Measurements from ENCODE around the gene ATAT1.
A peak's percentile ranks its signal among the peaks of the same experiment; 100 is the strongest.

Gene ATAT1

DNA sequence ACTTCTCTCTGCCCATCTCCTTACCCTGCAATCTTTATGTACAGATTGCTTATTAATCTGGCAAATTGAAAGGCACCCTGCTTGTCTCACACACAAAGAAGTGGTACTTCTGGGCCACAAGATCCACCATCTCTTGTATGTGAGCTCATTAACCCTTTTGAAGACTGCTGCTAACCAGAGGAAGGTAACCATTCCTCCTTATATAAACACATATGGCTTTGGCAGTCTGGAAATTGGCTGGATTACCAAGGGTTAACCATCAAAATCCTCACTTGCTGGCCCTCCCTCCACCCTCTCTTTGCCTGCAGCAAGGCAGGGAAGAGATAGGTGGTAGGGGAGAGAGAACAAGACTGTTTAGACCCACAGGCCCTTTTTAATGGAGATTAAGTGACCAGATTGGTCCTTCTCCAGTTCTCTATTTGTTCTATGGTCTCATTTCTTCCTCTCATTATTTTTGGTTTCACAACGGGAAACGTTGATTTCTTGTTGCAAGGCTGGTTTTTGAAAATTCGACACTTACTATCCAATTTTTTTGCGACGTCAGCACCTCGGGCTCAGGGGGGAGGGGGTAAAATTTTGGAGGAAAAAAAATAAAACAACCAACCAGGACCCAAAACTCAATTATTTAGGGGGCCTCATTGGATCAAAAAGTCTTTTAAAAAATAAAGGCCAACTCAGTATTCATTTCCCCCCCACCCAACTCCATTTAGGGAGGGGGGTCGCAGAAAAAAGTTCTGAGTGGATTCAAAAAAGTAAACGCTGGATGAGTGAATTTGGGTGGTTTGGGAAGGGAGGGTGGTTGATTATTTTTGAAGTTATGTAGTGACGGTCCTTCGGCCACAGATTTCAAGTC, 10.5 kb upstream of the ATAT1 start:
- Histone ChIP-seq H3K4me1 (ENCODE audit: control insufficient read depth, insufficient read depth, low read depth, low read length) (peaks cover 4% of the 10 kb centered on the region), H2BK15ac (ENCODE audit: low read depth, poor library complexity, severe bottlenecking) (no peak overlapping the region), H3K27ac (ENCODE audit: low read length, poor library complexity, severe bottlenecking) (peak overlapping the region; percentile 93), H3K4me2 (ENCODE audit: low read length, poor library complexity, severe bottlenecking) (peak overlapping the region; percentile 80), H2AFZ (ENCODE audit: low read depth, low read length) (no peak overlapping the region), H2BK12ac (ENCODE audit: low read length in 2 of 2) (peak overlapping the region in 1 of 2 experiments; percentile 59), H2BK120ac (ENCODE audit: low read depth, low read length) (no peak overlapping the region), H4K91ac (ENCODE audit: low read length) (peak overlapping the region; percentile 98), H2BK5ac (ENCODE audit: low read depth, low read length, poor library complexity, severe bottlenecking) (peak overlapping the region; percentile 22), H3K79me1 (replicated peaks; ENCODE audit: low read length, poor library complexity, severe bottlenecking) (peaks cover 5% of the 10 kb centered on the region), H4K8ac (ENCODE audit: low read length) (peak overlapping the region; percentile 98), H2AK5ac (ENCODE audit: low read length, severe bottlenecking) (peak overlapping the region; percentile 76), H3K23ac (ENCODE audit: low read length in 2 of 2) (peak overlapping the region in 1 of 2 experiments; percentile 67), H3K36me3 (ENCODE audit: control insufficient read depth in 1 of 2, insufficient read depth in 2 of 2, low read depth in 1 of 2, low read length in 2 of 2) (peaks cover 12 to 38% of the 10 kb centered on the region in 2 experiments), H3K4me3 (ENCODE audit: insufficient read depth in 1 of 2, low read depth in 1 of 2, low read length in 2 of 2) (peak overlapping the region; percentile 74 to 97), H3K4ac (ENCODE audit: low read depth in 1 of 2, low read length in 2 of 2) (peak overlapping the region; percentile 71 to 95), H3K9me3 (ENCODE audit: control insufficient read depth, low read length) (no peaks in the 10 kb centered on the region), H3K14ac (ENCODE audit: low read length in 2 of 2) (peak overlapping the region; percentile 62 to 90), H3K9ac (ENCODE audit: low read length) (peak overlapping the region; percentile 100), H3K27me3 (ENCODE audit: control insufficient read depth in 1 of 2, insufficient read depth in 1 of 2, low read length in 2 of 2) (no peaks in the 10 kb centered on the region), H3K18ac (ENCODE audit: low read depth in 1 of 2, low read length in 2 of 2) (peak overlapping the region; percentile 93 to 94)
- 0% methylated on average over 4 of the region's 10 CpGs for WGBS
- DNase-seq, result peak; percentile 52

DNA sequence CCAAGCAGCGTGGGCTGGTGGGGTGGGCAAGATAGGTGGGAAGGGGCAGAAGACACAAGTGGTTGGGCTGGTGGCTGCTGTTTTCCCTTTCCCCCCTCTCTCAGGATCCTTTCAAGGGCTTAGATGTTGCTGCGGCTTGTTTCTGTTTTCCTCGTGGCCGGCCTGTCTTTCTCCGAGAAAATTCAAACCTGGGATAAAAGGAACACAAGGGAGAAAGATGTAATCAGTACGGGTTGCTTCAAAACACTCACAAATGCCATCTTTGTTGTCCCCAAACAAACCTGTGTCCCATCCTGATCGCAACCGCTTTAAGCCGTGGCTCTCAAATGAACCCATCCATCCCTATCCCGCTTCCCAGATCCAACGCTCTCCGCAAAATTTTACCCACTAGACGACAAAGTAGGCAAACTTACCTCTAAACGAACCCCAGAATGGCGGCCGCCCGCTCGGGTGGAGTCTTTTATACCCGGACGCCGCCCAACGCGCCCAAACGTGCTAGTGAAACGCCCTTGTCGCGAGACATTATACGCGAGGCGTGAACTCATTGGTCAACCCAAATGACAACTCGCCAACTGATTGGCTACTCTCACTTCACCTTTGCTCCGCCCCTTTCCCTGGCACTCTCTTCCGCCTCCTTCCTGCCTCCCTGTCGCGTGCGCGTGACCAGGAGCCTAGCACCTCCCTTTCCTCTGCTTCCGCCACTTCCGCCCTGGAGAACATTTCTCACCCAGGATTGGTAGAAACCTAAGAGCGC, 9.7 kb upstream of the ATAT1 start, which contains the start of gene PPP1R10:
Gene PPP1R10, minus strand, starts transcription at position 433 of the 754 bp plus-strand sequence. CDS start 7,299 bp downstream, outside the sequence.
- WGBS, result under 1% methylated on average over 40 of the region's 40 CpGs
- DNase-seq, result peak; percentile 100
- peaks cover 4% of the 10 kb centered on the region for H3K4me1 ChIP-seq (ENCODE audit: control insufficient read depth, insufficient read depth, low read depth, low read length)
- H3K27me3 ChIP-seq (ENCODE audit: control insufficient read depth in 1 of 2, insufficient read depth in 1 of 2, low read length in 2 of 2), result no peaks in the 10 kb centered on the region
- H2AK5ac ChIP-seq (ENCODE audit: low read length, severe bottlenecking), result peak within 1 kb of the TSS; percentile 76
- H2BK15ac ChIP-seq (ENCODE audit: low read depth, poor library complexity, severe bottlenecking), result peak within 1 kb of the TSS; percentile 7
- peaks cover 5% of the 10 kb centered on the region for H3K79me1 ChIP-seq (replicated peaks; ENCODE audit: low read length, poor library complexity, severe bottlenecking)
- no peak within 1 kb of the TSS for H2BK120ac ChIP-seq (ENCODE audit: low read depth, low read length)
- peak within 1 kb of the TSS in 1 of 2 experiments; percentile 67 for H3K23ac ChIP-seq (ENCODE audit: low read length in 2 of 2)
- H2BK12ac ChIP-seq (ENCODE audit: low read length in 2 of 2), result peak within 1 kb of the TSS in 1 of 2 experiments; percentile 59
- peak within 1 kb of the TSS; percentile 98 for H4K8ac ChIP-seq (ENCODE audit: low read length)
- H2AFZ ChIP-seq (ENCODE audit: low read depth, low read length), result no peak within 1 kb of the TSS
- peak within 1 kb of the TSS; percentile 93 for H3K27ac ChIP-seq (ENCODE audit: low read length, poor library complexity, severe bottlenecking)
- H2BK5ac ChIP-seq (ENCODE audit: low read depth, low read length, poor library complexity, severe bottlenecking), result peak within 1 kb of the TSS; percentile 39
- H3K9me3 ChIP-seq (ENCODE audit: control insufficient read depth, low read length), result no peaks in the 10 kb centered on the region
- peak within 1 kb of the TSS; percentile 80 for H3K4me2 ChIP-seq (ENCODE audit: low read length, poor library complexity, severe bottlenecking)
- peak within 1 kb of the TSS; percentile 74 to 97 for H3K4me3 ChIP-seq (ENCODE audit: insufficient read depth in 1 of 2, low read depth in 1 of 2, low read length in 2 of 2)
- peak within 1 kb of the TSS; percentile 100 for H3K9ac ChIP-seq (ENCODE audit: low read length)
- H3K36me3 ChIP-seq (ENCODE audit: control insufficient read depth in 1 of 2, insufficient read depth in 2 of 2, low read depth in 1 of 2, low read length in 2 of 2), result peaks cover 13 to 45% of the 10 kb centered on the region in 2 experiments
- H3K4ac ChIP-seq (ENCODE audit: low read depth in 1 of 2, low read length in 2 of 2), result peak within 1 kb of the TSS; percentile 92 to 95
- peak within 1 kb of the TSS; percentile 93 to 94 for H3K18ac ChIP-seq (ENCODE audit: low read depth in 1 of 2, low read length in 2 of 2)
- H3K14ac ChIP-seq (ENCODE audit: low read length in 2 of 2), result peak within 1 kb of the TSS; percentile 62 to 90
- peak within 1 kb of the TSS; percentile 98 for H4K91ac ChIP-seq (ENCODE audit: low read length)

- H3K36me3 ChIP-seq (ENCODE audit: control insufficient read depth in 1 of 2, insufficient read depth in 2 of 2, low read depth in 1 of 2, low read length in 2 of 2), result peaks cover 18 to 51% of the 10 kb centered on the region in 2 experiments
- no peak within 1 kb of the TSS for H2AFZ ChIP-seq (ENCODE audit: low read depth, low read length)
- H2BK12ac ChIP-seq (ENCODE audit: low read length in 2 of 2), result peak within 1 kb of the TSS in 1 of 2 experiments; percentile 59
- H2AK5ac ChIP-seq (ENCODE audit: low read length, severe bottlenecking), result peak within 1 kb of the TSS; percentile 76
- peak within 1 kb of the TSS; percentile 98 for H4K91ac ChIP-seq (ENCODE audit: low read length)
- under 1% methylated on average over 34 of the region's 34 CpGs for WGBS
- H2BK120ac ChIP-seq (ENCODE audit: low read depth, low read length), result no peak within 1 kb of the TSS
- peak within 1 kb of the TSS; percentile 92 to 95 for H3K4ac ChIP-seq (ENCODE audit: low read depth in 1 of 2, low read length in 2 of 2)
- H3K9me3 ChIP-seq (ENCODE audit: control insufficient read depth, low read length), result no peaks in the 10 kb centered on the region
- H3K4me2 ChIP-seq (ENCODE audit: low read length, poor library complexity, severe bottlenecking), result peak within 1 kb of the TSS; percentile 80
- peak within 1 kb of the TSS; percentile 93 for H3K27ac ChIP-seq (ENCODE audit: low read length, poor library complexity, severe bottlenecking)
- H3K18ac ChIP-seq (ENCODE audit: low read depth in 1 of 2, low read length in 2 of 2), result peak within 1 kb of the TSS; percentile 93 to 94
- peak within 1 kb of the TSS; percentile 7 for H2BK15ac ChIP-seq (ENCODE audit: low read depth, poor library complexity, severe bottlenecking)
- H3K23ac ChIP-seq (ENCODE audit: low read length in 2 of 2), result peak within 1 kb of the TSS in 1 of 2 experiments; percentile 78
- DNase-seq, result peak; percentile 99
- peak within 1 kb of the TSS; percentile 74 to 97 for H3K4me3 ChIP-seq (ENCODE audit: insufficient read depth in 1 of 2, low read depth in 1 of 2, low read length in 2 of 2)
- H3K4me1 ChIP-seq (ENCODE audit: control insufficient read depth, insufficient read depth, low read depth, low read length), result peaks cover 4% of the 10 kb centered on the region
- H4K8ac ChIP-seq (ENCODE audit: low read length), result peak within 1 kb of the TSS; percentile 98
- H3K79me1 ChIP-seq (replicated peaks; ENCODE audit: low read length, poor library complexity, severe bottlenecking), result peaks cover 9% of the 10 kb centered on the region
- H3K27me3 ChIP-seq (ENCODE audit: control insufficient read depth in 1 of 2, insufficient read depth in 1 of 2, low read length in 2 of 2), result no peaks in the 10 kb centered on the region
- peak within 1 kb of the TSS; percentile 62 to 90 for H3K14ac ChIP-seq (ENCODE audit: low read length in 2 of 2)
- peak within 1 kb of the TSS; percentile 100 for H3K9ac ChIP-seq (ENCODE audit: low read length)
- peak within 1 kb of the TSS; percentile 39 for H2BK5ac ChIP-seq (ENCODE audit: low read depth, low read length, poor library complexity, severe bottlenecking)
These were observed 9.0 kb upstream of the ATAT1 start, which contains the start of gene MRPS18B for GRCh38 chr6:30617565-30618269. TSS of gene MRPS18B (plus strand) at chr6:30617840. CDS start at chr6:30617866, 26 bp downstream.

All from mesenchymal stem cell (in vitro differentiated cells and primary cell).